Gastroesophageal sphincter (tissue), 3 donors: Measurements from ENCODE around the gene ZMIZ1.

Experiments used
- CTCF ChIP-seq, 4 experiments: fragments of 200-600 bp in 2 of 4; fragments of 450-650 bp in 2 of 4; sonication (generic) in 1 of 4; IDR thresholded peaks; one replicate each; pipeline ENCODE4 v1.5.1; 2017 to 2019; ENCODE audit warnings: antibody characterized with exemption in 4 of 4, mild to moderate bottlenecking in 2 of 4, moderate library complexity in 2 of 4
- EP300 ChIP-seq: sonication (generic); formaldehyde crosslinking; IDR thresholded peaks from one replicate; pipeline ENCODE4 v1.6.1; 2017; ENCODE audit warnings: antibody characterized with exemption, mild to moderate bottlenecking
- POLR2A ChIP-seq, 2 donors: fragments of 450-650 bp; IDR thresholded peaks; one replicate each; pipeline ENCODE4 v1.6.1; 2017; ENCODE audit warnings: antibody characterized with exemption in 2 of 2, mild to moderate bottlenecking in 2 of 2, moderate library complexity in 1 of 2
- POLR2AphosphoS5 ChIP-seq: sonication (generic); formaldehyde crosslinking; IDR thresholded peaks from one replicate; pipeline ENCODE4 v1.6.1; 2017; ENCODE audit warnings: antibody characterized with exemption

DNA sequence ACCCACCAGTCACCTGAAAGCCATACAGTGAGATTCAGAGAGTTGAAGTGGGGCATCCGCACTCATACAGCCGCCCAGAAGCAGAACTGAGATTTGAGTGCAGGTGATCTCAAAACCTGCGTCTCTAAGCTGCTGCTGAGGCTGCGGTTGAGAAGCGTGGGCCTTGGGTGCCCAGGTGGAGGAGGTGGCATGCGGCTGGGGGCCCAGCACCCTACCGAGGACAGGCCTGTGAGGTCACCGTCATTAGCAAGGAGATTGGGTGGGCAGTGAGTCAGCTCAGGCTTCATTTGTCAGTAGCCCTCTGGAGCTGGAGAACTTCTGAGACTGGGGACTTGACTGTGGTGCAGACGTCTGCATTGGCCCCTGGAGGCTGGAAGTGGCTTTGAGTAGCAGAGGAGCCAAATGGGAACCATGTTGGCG lies 29.8 kb downstream of the ZMIZ1 start:
- TF ChIP-seq EP300 = no peak
- no peak for TF ChIP-seq POLR2A (IDR thresholded peaks at IDR 0.05)
- TF ChIP-seq CTCF (IDR thresholded peaks at IDR 0.05) = no peak
- no peak for TF ChIP-seq POLR2AphosphoS5
